ENCODE results near the gene GNG12. TPM values are rescaled to one million over a fixed set of nuclear protein-coding genes. Genes with fewer than 3 reads are reported as not detected.

GNG12 gene
- total RNA-seq, 1 donor from 2014 or later = 71.2 TPM

DNA sequence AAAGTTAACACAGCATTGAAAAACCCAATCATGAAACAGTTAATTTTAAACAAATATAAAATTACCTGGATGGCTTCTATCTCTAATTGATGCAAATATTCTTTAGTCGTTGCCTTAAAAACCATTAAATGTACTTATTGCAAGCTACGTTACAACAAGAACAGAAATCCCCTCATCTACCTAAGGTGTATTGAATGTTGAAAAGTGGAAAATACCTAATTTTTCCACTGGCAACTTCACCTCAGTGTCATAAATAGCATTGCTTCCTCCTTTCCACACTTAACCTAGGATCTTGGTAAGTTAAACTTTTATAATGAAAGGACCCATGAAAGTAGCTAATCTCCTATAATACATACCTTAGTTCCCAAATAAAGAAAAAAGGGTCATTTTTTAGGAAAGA is 142.9 kb downstream of the GNG12 start:
- TF ChIP-seq, protein P1, sequence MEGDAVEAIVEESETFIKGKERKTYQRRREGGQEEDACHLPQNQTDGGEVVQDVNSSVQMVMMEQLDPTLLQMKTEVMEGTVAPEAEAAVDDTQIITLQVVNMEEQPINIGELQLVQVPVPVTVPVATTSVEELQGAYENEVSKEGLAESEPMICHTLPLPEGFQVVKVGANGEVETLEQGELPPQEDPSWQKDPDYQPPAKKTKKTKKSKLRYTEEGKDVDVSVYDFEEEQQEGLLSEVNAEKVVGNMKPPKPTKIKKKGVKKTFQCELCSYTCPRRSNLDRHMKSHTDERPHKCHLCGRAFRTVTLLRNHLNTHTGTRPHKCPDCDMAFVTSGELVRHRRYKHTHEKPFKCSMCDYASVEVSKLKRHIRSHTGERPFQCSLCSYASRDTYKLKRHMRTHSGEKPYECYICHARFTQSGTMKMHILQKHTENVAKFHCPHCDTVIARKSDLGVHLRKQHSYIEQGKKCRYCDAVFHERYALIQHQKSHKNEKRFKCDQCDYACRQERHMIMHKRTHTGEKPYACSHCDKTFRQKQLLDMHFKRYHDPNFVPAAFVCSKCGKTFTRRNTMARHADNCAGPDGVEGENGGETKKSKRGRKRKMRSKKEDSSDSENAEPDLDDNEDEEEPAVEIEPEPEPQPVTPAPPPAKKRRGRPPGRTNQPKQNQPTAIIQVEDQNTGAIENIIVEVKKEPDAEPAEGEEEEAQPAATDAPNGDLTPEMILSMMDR (IDR thresholded peaks at IDR 0.05) = no peak
- Histone ChIP-seq H3K9me3 (no peaks in the 10 kb centered on the region), H3K36me3 (peaks cover 28 to 33% of the 10 kb centered on the region in 2 donors), H3K27me3 (no peaks in the 10 kb centered on the region), H3K4me3 (no peak overlapping the region), H3K27ac (peak overlapping the region; percentile 10 to 16), H3K4me1 (peaks cover 0 to 10% of the 10 kb centered on the region in 2 donors)
- intact Hi-C loops (cut with DNase I) = no loop called here
- no peak for DNase-seq (ENCODE audit: low spot score in 2 of 2)

DNA sequence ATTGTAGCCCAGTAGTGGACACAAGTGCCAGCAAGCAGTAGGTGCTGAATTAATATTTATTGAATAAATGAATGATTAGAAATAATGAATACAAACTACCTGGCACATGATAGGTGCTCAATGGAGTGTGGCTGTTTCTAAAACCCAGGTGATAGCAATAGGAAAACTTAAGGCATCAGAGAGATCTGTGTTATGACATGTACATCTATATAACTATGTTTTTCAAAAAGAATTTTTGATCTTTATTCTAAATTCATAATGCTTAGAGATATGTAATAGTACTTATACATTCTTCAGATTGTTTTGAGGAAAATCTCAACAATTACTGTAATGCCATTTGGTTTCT is 143.3 kb downstream of the GNG12 start:
- intact Hi-C loops (cut with DNase I) = no loop called here
- peak overlapping the region in 1 of 2 donors; percentile 96 for H3K27ac ChIP-seq

DNA sequence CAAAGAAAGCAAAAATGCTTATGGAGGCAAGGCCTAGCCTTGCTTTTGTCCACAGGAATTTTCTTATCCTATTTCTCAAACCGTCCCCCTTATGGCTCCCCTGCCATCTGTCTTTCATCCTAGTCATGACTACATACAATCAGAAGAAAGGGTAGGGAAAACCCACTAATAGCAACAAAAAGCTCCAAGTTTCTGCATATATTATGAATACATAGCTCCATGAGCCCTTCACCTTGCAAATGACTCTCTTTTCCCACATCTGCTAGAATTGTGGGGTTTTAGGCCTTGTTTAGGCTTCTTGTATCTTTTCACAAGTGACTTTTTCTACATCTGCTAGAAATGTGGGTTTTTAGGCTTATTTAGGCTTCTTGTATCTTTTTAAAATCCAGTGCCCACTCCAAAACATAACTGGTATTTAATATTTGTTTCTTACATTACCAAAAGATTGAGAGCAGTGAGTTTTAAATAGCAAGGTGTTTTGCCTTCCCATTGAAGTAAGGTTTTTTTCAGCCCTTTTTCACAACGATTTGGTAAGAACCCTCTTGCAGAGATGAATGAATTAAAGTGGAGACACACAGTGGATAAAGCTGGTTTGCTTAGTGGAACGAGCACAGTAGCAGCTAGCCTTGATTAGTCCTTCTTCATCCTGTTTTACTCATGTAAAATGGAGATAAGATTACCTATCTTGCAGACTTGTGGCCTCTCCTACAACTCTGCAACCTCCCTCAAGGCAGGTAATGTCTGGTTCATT is 143.8 kb downstream of the GNG12 start:
- TF ChIP-seq, protein P1 (IDR thresholded peaks at IDR 0.05) = no peak
- no peaks in the 10 kb centered on the region for H3K27me3 ChIP-seq
- DNase-seq (ENCODE audit: low spot score in 2 of 2) = no peak
- H3K36me3 ChIP-seq = peaks cover 28 to 33% of the 10 kb centered on the region in 2 donors
- peaks cover 0 to 10% of the 10 kb centered on the region in 2 donors for H3K4me1 ChIP-seq
- peak overlapping the region; percentile 92 to 94 for H3K4me3 ChIP-seq
- intact Hi-C loops (cut with DNase I) = loop anchor here (5.0 to 10.0 kb wide), 2 partner anchors 257 to 545 kb away; partner anchors contain the start of genes SERBP1 and WLS
- H3K27ac ChIP-seq = peak overlapping the region; percentile 96 to 99
- no peaks in the 10 kb centered on the region for H3K9me3 ChIP-seq

More for the DNA sequence above, 143.3 kb downstream of the GNG12 start:
- Histone ChIP-seq H3K4me3 (no peak overlapping the region), H3K4me1 (peaks cover 0 to 10% of the 10 kb centered on the region in 2 donors), H3K9me3 (no peaks in the 10 kb centered on the region), H3K27me3 (no peaks in the 10 kb centered on the region), H3K36me3 (peaks cover 28 to 33% of the 10 kb centered on the region in 2 donors)
- TF ChIP-seq, protein P1 (IDR thresholded peaks at IDR 0.05) = no peak
- no peak for DNase-seq (ENCODE audit: low spot score in 2 of 2)

DNA sequence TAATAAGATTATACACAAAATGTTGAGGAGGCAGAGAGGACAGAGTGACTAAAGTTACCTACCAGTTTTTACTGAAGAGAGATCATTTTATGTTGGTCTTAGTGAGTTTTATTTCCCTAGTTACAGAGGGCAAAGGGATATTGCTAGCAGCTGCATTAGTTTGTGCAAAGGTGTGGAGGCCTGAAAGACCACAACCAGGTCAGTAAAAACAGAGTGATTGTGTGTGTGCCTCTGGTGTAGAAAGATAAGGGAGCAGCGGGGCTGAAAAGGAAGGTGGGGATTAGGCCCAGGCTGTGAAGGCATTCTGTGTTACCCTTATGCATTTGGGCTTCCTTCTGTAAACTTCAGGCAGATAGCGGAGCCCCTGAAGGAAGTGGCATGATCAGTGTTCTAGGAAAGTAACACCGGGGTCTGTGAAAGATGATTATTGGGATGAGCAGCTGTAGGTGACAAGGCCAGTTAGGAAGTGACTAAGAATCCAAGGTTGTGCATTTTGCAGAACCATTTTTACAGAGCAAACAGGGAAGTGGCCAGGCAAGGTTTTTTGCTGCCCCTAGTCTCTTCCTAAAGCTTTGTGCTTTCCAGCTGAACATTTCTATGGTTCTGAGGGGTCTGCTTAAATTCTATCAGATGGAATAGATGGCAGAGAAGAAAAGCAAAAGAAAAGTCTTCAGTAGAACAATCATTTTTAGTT is 144.6 kb downstream of the GNG12 start:
- Histone ChIP-seq H3K9me3 (no peaks in the 10 kb centered on the region), H3K27me3 (no peaks in the 10 kb centered on the region), H3K27ac (peak overlapping the region; percentile 96 to 99), H3K4me1 (peaks cover 0 to 17% of the 10 kb centered on the region in 2 donors), H3K4me3 (peak overlapping the region; percentile 92 to 94), H3K36me3 (peaks cover 28 to 33% of the 10 kb centered on the region in 2 donors)
- intact Hi-C loops (cut with DNase I) = loop anchor here (5.0 to 10.0 kb wide), 2 partner anchors 256 to 546 kb away; partner anchors contain the start of genes SERBP1 and WLS
- TF ChIP-seq, protein P1 (IDR thresholded peaks at IDR 0.05) = no peak
- no peak for DNase-seq (ENCODE audit: low spot score in 2 of 2)

DNA sequence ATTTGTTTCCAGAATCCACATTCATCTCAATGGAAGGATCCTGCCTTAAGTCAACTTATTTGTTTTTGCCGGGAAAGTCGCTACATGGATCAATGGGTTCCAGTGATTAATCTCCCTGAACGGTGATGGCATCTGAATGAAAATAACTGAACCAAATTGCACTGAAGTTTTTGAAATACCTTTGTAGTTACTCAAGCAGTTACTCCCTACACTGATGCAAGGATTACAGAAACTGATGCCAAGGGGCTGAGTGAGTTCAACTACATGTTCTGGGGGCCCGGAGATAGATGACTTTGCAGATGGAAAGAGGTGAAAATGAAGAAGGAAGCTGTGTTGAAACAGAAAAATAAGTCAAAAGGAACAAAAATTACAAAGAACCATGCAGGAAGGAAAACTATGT is 145.6 kb downstream of the GNG12 start:
- H3K27ac ChIP-seq = peak overlapping the region; percentile 96 to 99

More for the DNA sequence above, 145.6 kb downstream of the GNG12 start:
- no peak for DNase-seq (ENCODE audit: low spot score in 2 of 2)
- Histone ChIP-seq H3K9me3 (no peaks in the 10 kb centered on the region), H3K27me3 (no peaks in the 10 kb centered on the region), H3K4me3 (peak overlapping the region; percentile 92 to 94), H3K36me3 (peaks cover 28 to 33% of the 10 kb centered on the region in 2 donors), H3K4me1 (peaks cover 3 to 20% of the 10 kb centered on the region in 2 donors)
- TF ChIP-seq, protein P1 (IDR thresholded peaks at IDR 0.05) = no peak
- intact Hi-C loops (cut with DNase I) = loop anchor here (2.0 to 10.0 kb wide), 3 partner anchors 73 to 547 kb away; partner anchors contain the start of genes SERBP1 and WLS
